GM10847 (cell line): Measurements from ENCODE around the gene GLOD5.

Experiments
- POLR2A ChIP-seq: IDR thresholded peaks from 2 replicates; pipeline ENCODE4 v1.6.1; 2011; ENCODE audit not compliant: insufficient read length; ENCODE audit errors: extremely low read depth

Gene GLOD5

GRCh38 chrX:48801280-48802088 lies 39.9 kb downstream of the GLOD5 start, which contains the start of gene HDAC6:
HDAC6 (plus strand) TSS chrX:48802067; CDS start chrX:48802693, 626 bp downstream.
- TF ChIP-seq POLR2A, result peak; percentile 18

GRCh38 chrX:48802089-48802904 lies 40.8 kb downstream of the GLOD5 start:
- no peak for TF ChIP-seq POLR2A

GRCh38 chrX:48802905-48803200 lies 41.3 kb downstream of the GLOD5 start:
- TF ChIP-seq POLR2A, result no peak

- no peak for TF ChIP-seq POLR2A
These were observed 44.5 kb downstream of the GLOD5 start for GRCh38 chrX:48806081-48806480.

GRCh38 chrX:48813644-48814043 lies 52.1 kb downstream of the GLOD5 start:
- TF ChIP-seq POLR2A, result no peak

- no peak for TF ChIP-seq POLR2A
These were observed 53.2 kb downstream of the GLOD5 start for GRCh38 chrX:48814722-48815121.

GRCh38 chrX:48815266-48815665 lies 53.7 kb downstream of the GLOD5 start:
- no peak for TF ChIP-seq POLR2A

- no peak for TF ChIP-seq POLR2A
These were observed 54.7 kb downstream of the GLOD5 start for GRCh38 chrX:48816014-48816810.

- no peak for TF ChIP-seq POLR2A
These were observed 56.6 kb downstream of the GLOD5 start for GRCh38 chrX:48818098-48818497.

- no peak for TF ChIP-seq POLR2A
These were observed 57.3 kb downstream of the GLOD5 start for GRCh38 chrX:48818866-48819265.

GRCh38 chrX:48823053-48823452 lies 61.5 kb downstream of the GLOD5 start:
- no peak for TF ChIP-seq POLR2A
